Vagina (tissue), 2 donors: Measurements from ENCODE around the gene FBXO33.

ENCODE experiments used
- POLR2A ChIP-seq, 2 donors: fragments of 450-650 bp; IDR thresholded peaks; one replicate each; pipeline ENCODE4 v1.6.1; 2017; ENCODE audit warnings: antibody characterized with exemption in 2 of 2, mild to moderate bottlenecking in 2 of 2, moderate library complexity in 2 of 2
- TF ChIP-seq, protein P1 (sequence below), 3 experiments: fragments of 450-650 bp in 2 of 3; fragments of 200-600 bp in 1 of 3; sonication (generic) in 1 of 3; IDR thresholded peaks; one replicate each; pipeline ENCODE4 v1.5.1; 2017 to 2019; ENCODE audit warnings: antibody characterized with exemption in 3 of 3, mild to moderate bottlenecking in 2 of 3, moderate library complexity in 2 of 3

DNA sequence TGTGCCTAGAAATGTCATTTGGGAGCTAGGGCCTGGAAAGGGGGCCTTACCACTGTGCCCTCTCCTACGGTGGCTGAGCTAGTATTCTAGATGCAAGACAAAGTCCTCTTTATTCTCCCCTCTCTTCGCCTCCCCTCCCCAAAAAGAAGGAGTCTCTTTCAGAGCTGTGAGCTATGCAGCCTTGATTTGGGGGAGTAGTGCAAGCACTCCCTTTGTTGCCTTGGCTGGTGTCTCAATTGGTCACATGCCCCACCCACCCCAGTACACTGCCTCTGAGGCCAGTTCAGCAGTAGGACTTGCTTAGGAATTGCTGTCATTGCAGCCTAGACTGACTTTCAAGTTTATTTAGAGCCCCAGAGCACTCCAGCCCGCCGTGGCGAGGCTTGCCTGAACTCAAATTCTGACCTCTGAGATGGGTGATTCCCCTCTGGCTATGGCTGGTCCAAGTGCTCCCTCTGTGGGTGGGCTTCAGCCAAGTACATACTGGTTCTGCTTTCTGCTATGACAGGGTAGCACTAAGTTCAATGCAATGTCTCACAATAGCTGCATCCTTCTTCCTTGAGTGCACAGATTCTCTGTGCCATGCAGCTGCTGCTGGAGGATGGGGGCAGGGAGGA, 37.0 kb upstream of the FBXO33 start:
- TF ChIP-seq, protein P1, sequence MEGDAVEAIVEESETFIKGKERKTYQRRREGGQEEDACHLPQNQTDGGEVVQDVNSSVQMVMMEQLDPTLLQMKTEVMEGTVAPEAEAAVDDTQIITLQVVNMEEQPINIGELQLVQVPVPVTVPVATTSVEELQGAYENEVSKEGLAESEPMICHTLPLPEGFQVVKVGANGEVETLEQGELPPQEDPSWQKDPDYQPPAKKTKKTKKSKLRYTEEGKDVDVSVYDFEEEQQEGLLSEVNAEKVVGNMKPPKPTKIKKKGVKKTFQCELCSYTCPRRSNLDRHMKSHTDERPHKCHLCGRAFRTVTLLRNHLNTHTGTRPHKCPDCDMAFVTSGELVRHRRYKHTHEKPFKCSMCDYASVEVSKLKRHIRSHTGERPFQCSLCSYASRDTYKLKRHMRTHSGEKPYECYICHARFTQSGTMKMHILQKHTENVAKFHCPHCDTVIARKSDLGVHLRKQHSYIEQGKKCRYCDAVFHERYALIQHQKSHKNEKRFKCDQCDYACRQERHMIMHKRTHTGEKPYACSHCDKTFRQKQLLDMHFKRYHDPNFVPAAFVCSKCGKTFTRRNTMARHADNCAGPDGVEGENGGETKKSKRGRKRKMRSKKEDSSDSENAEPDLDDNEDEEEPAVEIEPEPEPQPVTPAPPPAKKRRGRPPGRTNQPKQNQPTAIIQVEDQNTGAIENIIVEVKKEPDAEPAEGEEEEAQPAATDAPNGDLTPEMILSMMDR (IDR thresholded peaks at IDR 0.05): no peak
- no peak for TF ChIP-seq POLR2A (IDR thresholded peaks at IDR 0.05)
